Transverse colon (tissue), 3 donors: Measurements from ENCODE around the gene AURKAIP1.

ENCODE experiments used
- CTCF ChIP-seq, 5 experiments: fragments of 200-600 bp in 3 of 5; fragments of 450-650 bp in 2 of 5; sonication (generic) in 3 of 5; IDR thresholded peaks; 1 replicate in 2 of 5; 2 replicates in 3 of 5; pipeline ENCODE4 v1.5.1; 2016 to 2017; ENCODE audit warnings: antibody characterized with exemption in 5 of 5, inconsistent platforms in 3 of 5, mild to moderate bottlenecking in 2 of 5, moderate library complexity in 1 of 5
- POLR2A ChIP-seq: fragments of 450-650 bp; IDR thresholded peaks from one replicate; pipeline ENCODE4 v1.6.1; 2016; ENCODE audit warnings: antibody characterized with exemption, mild to moderate bottlenecking, moderate library complexity

GRCh38 chr1:1358433-1359271 lies 16.4 kb downstream of the AURKAIP1 start, which contains the start of gene MXRA8:
- TF ChIP-seq CTCF (IDR thresholded peaks at IDR 0.05), result no peak
- TF ChIP-seq POLR2A, result peak; percentile 33
